ENCODE measurements around the gene EGR4. TPM values are rescaled to one million over a fixed set of nuclear protein-coding genes. Genes with fewer than 3 reads are reported as not detected.

EGR4 gene
- polyA plus RNA-seq, 10 donors, result 0.07 TPM; not detected in 9

GRCh38 chr2:73250872-73251846 is 42.2 kb downstream of the EGR4 start:
- DNase-seq, result no peak

DNA sequence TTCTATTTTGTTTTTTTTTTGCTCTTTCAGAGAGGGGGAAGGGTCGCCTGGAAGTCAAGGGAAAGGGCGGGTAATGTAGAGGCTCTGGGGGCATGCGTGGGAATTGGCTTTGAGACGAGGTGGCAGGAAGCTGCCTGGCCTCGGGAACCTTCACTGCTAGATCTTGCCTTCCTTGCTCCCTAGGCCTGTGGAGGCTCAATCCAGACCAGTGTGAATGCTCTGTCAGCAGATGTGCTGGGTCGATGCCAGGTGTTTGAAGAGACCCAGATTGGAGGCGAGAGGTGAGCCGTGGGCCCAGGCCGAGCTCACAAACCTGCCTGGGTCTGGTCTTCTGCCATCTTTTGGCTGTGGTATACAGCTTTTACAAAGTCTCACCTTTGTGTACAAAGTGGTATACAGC is 43.7 kb downstream of the EGR4 start:
- DNase-seq, result no peak

- no peak for DNase-seq
Measured at GRCh38 chr2:73246850-73247249, 46.5 kb downstream of the EGR4 start.

- DNase-seq, result no peak
Measured at GRCh38 chr2:73244580-73244979, 48.8 kb downstream of the EGR4 start.

- DNase-seq, result no peak
Measured at GRCh38 chr2:73243884-73244570, 49.3 kb downstream of the EGR4 start.

Other genes starting within 250 kb of the EGR4 start
- 1 to 10 TPM; 4.8 to 7.8 (median 6.3) TPM for gene SFXN5, start 221.8 kb downstream of the EGR4 start, polyA plus RNA-seq (ENCODE audit: insufficient read length in 10 of 10)
- 10 to 100 TPM; 12.3 to 17.8 (median 15.7) TPM for gene RAB11FIP5, start 180.6 kb downstream of the EGR4 start, polyA plus RNA-seq (ENCODE audit: insufficient read length in 10 of 10)
- under 1 TPM in 1 of 10 donors, not detected in 9; 0.04 TPM for gene NOTO, start 91.0 kb downstream of the EGR4 start, polyA plus RNA-seq (ENCODE audit: insufficient read length in 10 of 10)
- 10 to 100 TPM; 29.5 to 35.7 (median 32.1) TPM for gene SMYD5, start 79.3 kb downstream of the EGR4 start, polyA plus RNA-seq (ENCODE audit: insufficient read length in 10 of 10)
- 10 to 100 TPM; 25.0 to 34.7 (median 28.8) TPM for gene PRADC1, start 60.3 kb downstream of the EGR4 start, polyA plus RNA-seq (ENCODE audit: insufficient read length in 10 of 10)
- 100 to 1,000 TPM; 171 to 205 (median 178) TPM for gene CCT7, start 59.2 kb downstream of the EGR4 start, polyA plus RNA-seq (ENCODE audit: insufficient read length in 10 of 10)
- under 1 TPM; 0.13 to 0.54 (median 0.28) TPM for gene FBXO41, start 9.1 kb downstream of the EGR4 start, polyA plus RNA-seq (ENCODE audit: insufficient read length in 10 of 10)
- 10 to 100 TPM; 13.6 to 22.8 (median 16.9) TPM for gene ALMS1, start 92.3 kb upstream of the EGR4 start, polyA plus RNA-seq (ENCODE audit: insufficient read length in 10 of 10)